GM12878 (cell line): ENCODE measurements around the gene DOCK1. TPM values are rescaled to one million over a fixed set of nuclear protein-coding genes. Genes with fewer than 3 reads are reported as not detected.

Experiments
- ATAC-seq: fragments of 200-7000 bp; cut with Tn5 transposase; 3 replicates; pipeline ENCODE4 v1.9.1; 2020; ENCODE audit warnings: mild to moderate bottlenecking, moderate library complexity
- BruUV-seq: library from RNA; stranded (reverse); fragments of 400-500 nt; replicated peaks from 2 replicates; lab custom pipeline; 2021; lab: Mats Ljungman, UMichigan
- CTCF ChIA-PET: fragments of 300-600 bp; sonication (Branson Sonifier 250); formaldehyde crosslinking; extraction: SDS; loops from one replicate; lab custom pipeline; 2021; ENCODE audit warnings: inconsistent platforms; lab: Yijun Ruan, JAX
- POLR2A ChIA-PET: fragments of 350-600 bp; formaldehyde crosslinking; extraction: SDS; loops from one replicate; lab custom pipeline; 2021; ENCODE audit warnings: inconsistent platforms; lab: Charles Lee
- RAD21 ChIA-PET: fragments of 300-600 bp; sonication (Branson Sonifier 250); formaldehyde crosslinking; loops from one replicate; lab custom pipeline; 2023; ENCODE audit warnings: antibody characterized with exemption; ENCODE audit not compliant: unreplicated experiment; lab: Charles Lee
- SMC1A ChIA-PET: fragments of 300-600 bp; sonication (Branson Sonifier 250); formaldehyde crosslinking; loops from one replicate; lab custom pipeline; 2023; ENCODE audit not compliant: unreplicated experiment, uncharacterized antibody; lab: Charles Lee
- DNase-seq: peaks from one replicate; pipeline ENCODE4 v3.0.0-alpha.2; 2011; ENCODE audit warnings: low read depth, low spot score
- FAIRE-seq: peaks from 3 replicates; lab custom pipeline; 2011; peaks lifted over from hg19 to GRCh38; lab: Jason Lieb, UNC
- H2AFZ ChIP-seq: 2 replicates; pipeline ENCODE4 v1.6.0; 2011; ENCODE audit warnings: low read depth, low read length, control low read depth; ENCODE audit not compliant: control insufficient read depth
- H3K27ac ChIP-seq: 2 replicates; pipeline ENCODE4 v1.5.1; 2011; ENCODE audit warnings: control low read depth; ENCODE audit not compliant: control insufficient read depth, insufficient read depth
- H3K27me3 ChIP-seq, 2 experiments: replicated peaks in 1 of 2; 2 replicates each; pipeline versions ENCODE4 v1.6.0 to v1.6.1; 2011; ENCODE audit warnings: low read length in 1 of 2; ENCODE audit not compliant: control insufficient read depth in 2 of 2, insufficient read depth in 2 of 2
- H3K36me3 ChIP-seq, 2 experiments: 2 replicates each; pipeline ENCODE4 v1.5.1; 2011; ENCODE audit warnings: low read length in 1 of 2; ENCODE audit not compliant: control insufficient read depth in 2 of 2, insufficient read depth in 2 of 2
- H3K4me1 ChIP-seq: 2 replicates; pipeline ENCODE4 v1.6.1; 2011; ENCODE audit warnings: mild to moderate bottlenecking, low read length, moderate library complexity, mixed read lengths; ENCODE audit not compliant: control insufficient read depth, insufficient read depth
- H3K4me2 ChIP-seq: 2 replicates; pipeline ENCODE4 v1.6.0; 2011; ENCODE audit warnings: control low read depth; ENCODE audit not compliant: control insufficient read depth, insufficient read depth
- H3K4me3 ChIP-seq: fragments of 200-600 bp; sonication (generic); 2 replicates; pipeline ENCODE4 v1.5.1; 2016
- H3K79me2 ChIP-seq: 2 replicates; pipeline ENCODE4 v1.6.0; 2011; ENCODE audit warnings: low read length; ENCODE audit not compliant: control insufficient read depth, insufficient read depth
- H3K9ac ChIP-seq: 2 replicates; pipeline ENCODE4 v1.8.0; 2011; ENCODE audit warnings: low read length, control low read depth, mixed read lengths; ENCODE audit not compliant: control insufficient read depth, insufficient read depth
- H3K9me3 ChIP-seq: replicated peaks from 3 replicates; pipeline ENCODE4 v1.5.1; 2011; ENCODE audit warnings: mild to moderate bottlenecking, low read length; ENCODE audit not compliant: control insufficient read depth, insufficient read depth
- H4K20me1 ChIP-seq: 2 replicates; pipeline ENCODE4 v1.6.0; 2011; ENCODE audit not compliant: control insufficient read depth, insufficient read depth
- BACH1 ChIP-seq: fragments of 450-650 bp; IDR thresholded peaks from 2 replicates; pipeline ENCODE4 v1.6.1; 2017; ENCODE audit warnings: mild to moderate bottlenecking, borderline replicate concordance
- CBX3 ChIP-seq: fragments of 200-600 bp; sonication (generic); IDR thresholded peaks from 2 replicates; pipeline ENCODE4 v1.6.1; 2016; ENCODE audit warnings: low read depth, borderline replicate concordance
- CHD4 ChIP-seq: fragments of 200-600 bp; sonication (generic); IDR thresholded peaks from 2 replicates; pipeline ENCODE4 v1.6.1; 2016; ENCODE audit warnings: mild to moderate bottlenecking
- FOS ChIP-seq: IDR thresholded peaks from 3 replicates; pipeline ENCODE4 v1.6.1; 2011; ENCODE audit warnings: borderline replicate concordance; ENCODE audit not compliant: insufficient read length; ENCODE audit errors: extremely low read depth
- IRF3 ChIP-seq: fragments of 450-650 bp; IDR thresholded peaks from 2 replicates; pipeline ENCODE4 v1.6.1; 2014; ENCODE audit warnings: mild to moderate bottlenecking
- MTA3 ChIP-seq: IDR thresholded peaks from 2 replicates; pipeline ENCODE4 v1.6.1; 2012; ENCODE audit warnings: low read length, inconsistent platforms, borderline replicate concordance
- MYC ChIP-seq: IDR thresholded peaks from 2 replicates; pipeline ENCODE4 v1.6.1; 2011; ENCODE audit warnings: mild to moderate bottlenecking, low read length, moderate library complexity, inconsistent platforms; ENCODE audit not compliant: insufficient read depth, insufficient replicate concordance, insufficient read length, severe bottlenecking
- POLR2AphosphoS2 ChIP-seq: IDR thresholded peaks from 2 replicates; pipeline ENCODE4 v1.6.1; 2011; ENCODE audit warnings: low read depth, mild to moderate bottlenecking, low read length, improper control_type of control experiment, moderate library complexity
- RAD51 ChIP-seq: fragments of 450-650 bp; IDR thresholded peaks from 2 replicates; pipeline ENCODE4 v1.6.1; 2016; ENCODE audit warnings: moderate library complexity, mild to moderate bottlenecking, inconsistent platforms
- REST ChIP-seq: IDR thresholded peaks from 2 replicates; pipeline ENCODE4 v1.6.1; 2012; ENCODE audit warnings: mild to moderate bottlenecking, low read depth, low read length
- SIX5 ChIP-seq: IDR thresholded peaks from 2 replicates; pipeline ENCODE4 v1.6.1; 2011; ENCODE audit warnings: mild to moderate bottlenecking, low read depth, low read length, moderate library complexity; ENCODE audit not compliant: severe bottlenecking
- SP1 ChIP-seq: IDR thresholded peaks from one replicate; pipeline ENCODE4 v1.6.1; 2011; ENCODE audit warnings: low read depth, low read length
- SPI1 ChIP-seq: IDR thresholded peaks from 2 replicates; pipeline ENCODE4 v1.6.1; 2011; ENCODE audit warnings: low read depth, mild to moderate bottlenecking, low read length, moderate library complexity, borderline replicate concordance; ENCODE audit not compliant: insufficient read depth
- STAT3 ChIP-seq: IDR thresholded peaks from 2 replicates; pipeline ENCODE4 v1.6.1; 2011; ENCODE audit warnings: low read depth, low read length, improper control_type of control experiment
- USF1 ChIP-seq: IDR thresholded peaks from 2 replicates; pipeline ENCODE4 v1.6.1; 2011; ENCODE audit warnings: borderline replicate concordance, low read depth, mild to moderate bottlenecking, moderate library complexity, mixed read lengths, low read length; ENCODE audit not compliant: insufficient read depth; ENCODE audit errors: extremely low read length
- WGBS: methylation state at CpG from one replicate; pipeline ENCODE4 v1.1.6; 2016; ENCODE audit warnings: low lambda C conversion rate; ENCODE audit not compliant: insufficient replicate concordance, insufficient coverage; ENCODE audit errors: missing lambda C conversion rate; 5-methylcytosine and 5-hydroxymethylcytosine counted together
- in situ Hi-C: fragments of 300-500 bp; cut with MboI; formaldehyde crosslinking; loops from 9 replicates; pipeline ENCODE4 v1.14.3; 2018; ENCODE audit warnings: mixed read lengths
- intact Hi-C: fragments of 100-400 bp; cut with micrococcal nuclease; formaldehyde crosslinking; loops from one replicate; pipeline ENCODE4 v1.14.2; 2022; ENCODE audit not compliant: unreplicated experiment
- polyA plus RNA-seq, 11 experiments: library from polyadenylated mRNA; depleted of rRNA in 4 of 11; unstranded in 6 of 11; stranded (reverse) in 5 of 11; fragments of >200 nt; fragmentation: Nextera tagmentation in 4 of 11; fragmentation: Illumina TruSeq in 1 of 11; extraction: Ambion mirVana in 4 of 11; extraction: Trizol in 1 of 11; gene quantifications; 1 replicate in 1 of 11; 2 replicates in 10 of 11; pipeline versions ENCODE4 v1.2.1 to v1.2.3, GENCODE V29; 2011 to 2016; ENCODE audit warnings: inconsistent platforms in 2 of 11, missing spikeins in 2 of 11, low read depth in 1 of 11
- total RNA-seq, 4 experiments: library from RNA; depleted of rRNA in 3 of 4; stranded (reverse); fragments of >200 nt in 3 of 4; fragmentation: Illumina TruSeq in 1 of 4; extraction: Trizol in 1 of 4; gene quantifications; 2 replicates each; pipeline versions ENCODE4 v1.2.1 to v1.2.3, GENCODE V29; 2013 to 2021

The DOCK1 gene
- total and polyA plus RNA-seq, 10 of the 15 experiments (the other 5 are each of a cell fraction or from before 2014, with no cell fraction given), result 0.05 to 0.18 TPM; not detected in 8

GRCh38 chr10:126921162-126921561, 15.9 kb downstream of the DOCK1 start:
- Histone ChIP-seq H3K9me3 (no peaks in the 10 kb centered on the region; the same call in 2 of the 3 replicates), H3K79me2 (no peaks in the 10 kb centered on the region), H3K9ac (no peak overlapping the region), H3K4me3 (no peak overlapping the region), H3K27ac (no peak overlapping the region), H2AFZ (no peak overlapping the region), H3K27me3 (no peaks in the 10 kb centered on the region), H3K4me2 (no peak overlapping the region), H3K36me3 (no peaks in the 10 kb centered on the region)
- intact Hi-C loops (no loop called here), in situ Hi-C loops (no loop called here)
- BruUV-seq, result no TSS peak
- RAD21 ChIA-PET, result no interaction called here
- CTCF ChIA-PET, result no interaction called here
- POLR2A ChIA-PET, result no interaction called here
- DNase-seq, result no peak
- no peak for ATAC-seq
- FAIRE-seq, result no peak
- TF ChIP-seq SIX5, result no peak
- TF ChIP-seq SP1, result no peak
- no peak for TF ChIP-seq CBX3
- no peak for TF ChIP-seq MTA3
- TF ChIP-seq IRF3, result no peak
- TF ChIP-seq RAD51, result no peak
- no peak for TF ChIP-seq FOS
- TF ChIP-seq SPI1, result no peak
- TF ChIP-seq MYC, result no peak
- TF ChIP-seq CHD4, result no peak
- no peak for TF ChIP-seq POLR2AphosphoS2
- TF ChIP-seq USF1, result no peak
- no peak for TF ChIP-seq STAT3
- TF ChIP-seq REST, result no peak
- no peak for TF ChIP-seq BACH1
- TF ChIP-seq, all 136 proteins: peak for 0
- H4K20me1 ChIP-seq, result no peaks in the 10 kb centered on the region
- H3K4me1 ChIP-seq, result no peaks in the 10 kb centered on the region
- WGBS, result 24% methylated on average over 4 of the region's 4 CpGs
- SMC1A ChIA-PET, result no interaction called here
